Neural progenitor cell (in vitro differentiated cells): Measurements from ENCODE around the gene RTN4RL1. TPM values are rescaled to one million over a fixed set of nuclear protein-coding genes. Genes with fewer than 3 reads are reported as not detected.

Experiments
- DNase-seq: peaks from one replicate; pipeline ENCODE4 v3.0.0-alpha.2; 2016; ENCODE audit warnings: low spot score
- H2AFZ ChIP-seq: fragments of 200-600 bp; sonication (generic); replicated peaks from 2 replicates; pipeline ENCODE4 v1.6.1; 2016; ENCODE audit warnings: antibody characterized with exemption
- H3F3A ChIP-seq: fragments of 200-600 bp; sonication (generic); 2 replicates; pipeline ENCODE4 v1.6.1; 2016; ENCODE audit warnings: antibody characterized with exemption, low read depth
- H3K27ac ChIP-seq: fragments of 200-600 bp; sonication (generic); 2 replicates; pipeline ENCODE4 v1.5.1; 2016; ENCODE audit warnings: mild to moderate bottlenecking
- H3K27me3 ChIP-seq: fragments of 200-600 bp; sonication (generic); 2 replicates; pipeline ENCODE4 v1.6.1; 2016; ENCODE audit warnings: mild to moderate bottlenecking, moderate library complexity
- H3K36me3 ChIP-seq: fragments of 200-600 bp; sonication (generic); 2 replicates; pipeline ENCODE4 v1.5.1; 2016
- H3K4me1 ChIP-seq: fragments of 200-600 bp; sonication (generic); 2 replicates; pipeline ENCODE4 v1.6.1; 2016; ENCODE audit warnings: mixed run types
- H3K4me2 ChIP-seq: fragments of 200-600 bp; sonication (generic); 2 replicates; pipeline ENCODE4 v1.6.1; 2016
- H3K4me3 ChIP-seq: fragments of 200-600 bp; sonication (generic); 2 replicates; pipeline ENCODE4 v1.5.1; 2016
- H3K79me2 ChIP-seq: fragments of 200-600 bp; sonication (generic); 2 replicates; pipeline ENCODE4 v1.6.1; 2016; ENCODE audit warnings: low read depth
- H3K9ac ChIP-seq: fragments of 200-600 bp; sonication (generic); 2 replicates; pipeline ENCODE4 v1.6.1; 2016
- H3K9me3 ChIP-seq: fragments of 200-600 bp; sonication (generic); 2 replicates; pipeline ENCODE4 v1.5.1; 2016; ENCODE audit warnings: low read depth
- H4K20me1 ChIP-seq: fragments of 200-600 bp; sonication (generic); 2 replicates; pipeline ENCODE4 v1.6.1; 2016; ENCODE audit warnings: low read depth
- H3K27ac Mint-ChIP-seq: 3 replicates; pipeline ENCODE4 v1.8.0; 2021; ENCODE audit warnings: mixed read lengths
- H3K27me3 Mint-ChIP-seq: 2 replicates; pipeline ENCODE4 v1.8.0; 2022; ENCODE audit warnings: low read depth, mild to moderate bottlenecking, inconsistent platforms, moderate library complexity, mixed read lengths; ENCODE audit not compliant: insufficient read depth
- H3K36me3 Mint-ChIP-seq: 3 replicates; pipeline ENCODE4 v1.8.0; 2021; ENCODE audit warnings: mixed read lengths
- H3K4me1 Mint-ChIP-seq: 3 replicates; pipeline ENCODE4 v1.8.0; 2021; ENCODE audit warnings: mixed read lengths
- H3K4me3 Mint-ChIP-seq: 3 replicates; pipeline ENCODE4 v1.8.0; 2021; ENCODE audit warnings: mild to moderate bottlenecking, moderate library complexity, mixed read lengths
- H3K9me3 Mint-ChIP-seq: 3 replicates; pipeline ENCODE4 v1.8.0; 2020; ENCODE audit warnings: mixed read lengths
- CTCF ChIP-seq: fragments of 200-600 bp; sonication (generic); IDR thresholded peaks from 2 replicates; pipeline ENCODE4 v1.5.1; 2017; ENCODE audit warnings: antibody characterized with exemption, mild to moderate bottlenecking
- EZH2 ChIP-seq: fragments of 200-600 bp; sonication (generic); IDR thresholded peaks from 2 replicates; pipeline ENCODE4 v1.6.1; 2017; ENCODE audit warnings: antibody characterized with exemption, mild to moderate bottlenecking, moderate library complexity
- EZH2phosphoT487 ChIP-seq: fragments of 200-600 bp; sonication (generic); IDR thresholded peaks from 2 replicates; pipeline ENCODE4 v1.6.1; 2017; ENCODE audit warnings: antibody characterized with exemption
- total RNA-seq: library from RNA; depleted of rRNA; stranded (reverse); fragments of >200 nt; gene quantifications from 2 replicates; pipeline ENCODE4 v1.2.3, GENCODE V29; 2015; ENCODE audit warnings: low replicate concordance

Gene RTN4RL1
- total RNA-seq, 1 donor from 2014 or later, result 3.4 TPM

- Histone ChIP-seq H3K4me2 (peak overlapping the region; percentile 65), H2AFZ (peak overlapping the region; percentile 61), H3K9ac (no peak overlapping the region), H4K20me1 (no peaks in the 10 kb centered on the region), H3F3A (peaks cover 36% of the 10 kb centered on the region), H3K27me3 (no peaks in the 10 kb centered on the region), H3K9me3 (no peaks in the 10 kb centered on the region), H3K79me2 (no peaks in the 10 kb centered on the region), H3K4me1 (peaks cover 46% of the 10 kb centered on the region), H3K27ac (peak overlapping the region; percentile 66), H3K4me3 (no peak overlapping the region), H3K36me3 (no peaks in the 10 kb centered on the region)
- Mint-ChIP-seq H3K9me3 (no peaks in the 10 kb centered on the region), H3K4me3 (no peak overlapping the region), H3K36me3 (no peaks in the 10 kb centered on the region), H3K4me1 (peaks cover 50% of the 10 kb centered on the region), H3K27ac (peak overlapping the region; percentile 57), H3K27me3 (peaks cover 6% of the 10 kb centered on the region)
- DNase-seq, result peak; percentile 92
- peak; percentile 31 for TF ChIP-seq CTCF
- no peak for TF ChIP-seq EZH2phosphoT487
- no peak for TF ChIP-seq EZH2
Measured at GRCh38 chr17:1931844-1932579, 93.1 kb downstream of the RTN4RL1 start.

- no peaks in the 10 kb centered on the region for H3K9me3 Mint-ChIP-seq
- Histone ChIP-seq H3K27ac (peak overlapping the region; percentile 34), H4K20me1 (no peaks in the 10 kb centered on the region), H3K9ac (no peak overlapping the region), H3K27me3 (no peaks in the 10 kb centered on the region), H3F3A (peaks cover 36% of the 10 kb centered on the region), H3K4me2 (peak overlapping the region; percentile 38), H3K79me2 (no peaks in the 10 kb centered on the region), H2AFZ (peak overlapping the region; percentile 37), H3K36me3 (no peaks in the 10 kb centered on the region), H3K4me1 (peaks cover 46% of the 10 kb centered on the region), H3K4me3 (no peak overlapping the region), H3K9me3 (no peaks in the 10 kb centered on the region)
- peaks cover 48% of the 10 kb centered on the region for H3K4me1 Mint-ChIP-seq
- H3K4me3 Mint-ChIP-seq, result no peak overlapping the region
- no peak for TF ChIP-seq EZH2phosphoT487
- no peak for TF ChIP-seq EZH2
- TF ChIP-seq CTCF, result no peak
- H3K36me3 Mint-ChIP-seq, result no peaks in the 10 kb centered on the region
- DNase-seq, result peak; percentile 34
- H3K27ac Mint-ChIP-seq, result no peak overlapping the region
- peaks cover 6% of the 10 kb centered on the region for H3K27me3 Mint-ChIP-seq
Measured at GRCh38 chr17:1930337-1930645, 94.8 kb downstream of the RTN4RL1 start.

GRCh38 chr17:1928976-1929375 is 96.2 kb downstream of the RTN4RL1 start:
- Mint-ChIP-seq H3K4me1 (peaks cover 35% of the 10 kb centered on the region), H3K27ac (peak overlapping the region; percentile 57), H3K4me3 (no peak overlapping the region), H3K27me3 (peaks cover 6% of the 10 kb centered on the region), H3K36me3 (no peaks in the 10 kb centered on the region), H3K9me3 (no peaks in the 10 kb centered on the region)
- peak; percentile 3 for DNase-seq
- TF ChIP-seq CTCF, result no peak
- Histone ChIP-seq H3K79me2 (no peaks in the 10 kb centered on the region), H4K20me1 (no peaks in the 10 kb centered on the region), H2AFZ (no peak overlapping the region), H3K9me3 (no peaks in the 10 kb centered on the region), H3K36me3 (no peaks in the 10 kb centered on the region), H3K4me2 (no peak overlapping the region), H3K4me1 (peaks cover 34% of the 10 kb centered on the region), H3K27ac (no peak overlapping the region), H3K9ac (no peak overlapping the region), H3K4me3 (no peak overlapping the region), H3F3A (peaks cover 35% of the 10 kb centered on the region), H3K27me3 (no peaks in the 10 kb centered on the region)
